ENCODE measurements around the gene UROC1. TPM values are rescaled to one million over a fixed set of nuclear protein-coding genes. Genes with fewer than 3 reads are reported as not detected.

UROC1 gene
- total RNA-seq, 1 experiment from 2014 or later: not detected

GRCh38 chr3:126481808-126482502 lies 35.6 kb downstream of the UROC1 start:
- intact Hi-C loops (cut with micrococcal nuclease; ENCODE audit: unreplicated experiment): no loop called here
- no TSS peak for BruUV-seq (replicated peaks)
- ChIA-PET CTCF (no interaction called here), POLR2A (ENCODE audit: low non-redundant PET) (no interaction called here)
- H3K36me3 ChIP-seq (ENCODE audit: insufficient read depth, low read length, poor library complexity, severe bottlenecking): no peaks in the 10 kb centered on the region
- no peaks in the 10 kb centered on the region for H3K9me3 ChIP-seq (ENCODE audit: low read depth, low read length, poor library complexity, severe bottlenecking)
- H3K27me3 ChIP-seq (replicated peaks; ENCODE audit: insufficient read depth, low read depth, low read length, poor library complexity): no peaks in the 10 kb centered on the region
- peaks cover under 1% of the 10 kb centered on the region for H3K4me1 ChIP-seq (ENCODE audit: insufficient read depth, low read length, poor library complexity, severe bottlenecking)
- no peak overlapping the region for H3K27ac ChIP-seq (ENCODE audit: low read depth, low read length, poor library complexity, severe bottlenecking)
- DNase-seq (ENCODE audit: low spot score): no peak
- no peak overlapping the region for H3K4me3 ChIP-seq (ENCODE audit: low read depth, low read length, poor library complexity, severe bottlenecking)
- TF ChIP-seq, protein P1, sequence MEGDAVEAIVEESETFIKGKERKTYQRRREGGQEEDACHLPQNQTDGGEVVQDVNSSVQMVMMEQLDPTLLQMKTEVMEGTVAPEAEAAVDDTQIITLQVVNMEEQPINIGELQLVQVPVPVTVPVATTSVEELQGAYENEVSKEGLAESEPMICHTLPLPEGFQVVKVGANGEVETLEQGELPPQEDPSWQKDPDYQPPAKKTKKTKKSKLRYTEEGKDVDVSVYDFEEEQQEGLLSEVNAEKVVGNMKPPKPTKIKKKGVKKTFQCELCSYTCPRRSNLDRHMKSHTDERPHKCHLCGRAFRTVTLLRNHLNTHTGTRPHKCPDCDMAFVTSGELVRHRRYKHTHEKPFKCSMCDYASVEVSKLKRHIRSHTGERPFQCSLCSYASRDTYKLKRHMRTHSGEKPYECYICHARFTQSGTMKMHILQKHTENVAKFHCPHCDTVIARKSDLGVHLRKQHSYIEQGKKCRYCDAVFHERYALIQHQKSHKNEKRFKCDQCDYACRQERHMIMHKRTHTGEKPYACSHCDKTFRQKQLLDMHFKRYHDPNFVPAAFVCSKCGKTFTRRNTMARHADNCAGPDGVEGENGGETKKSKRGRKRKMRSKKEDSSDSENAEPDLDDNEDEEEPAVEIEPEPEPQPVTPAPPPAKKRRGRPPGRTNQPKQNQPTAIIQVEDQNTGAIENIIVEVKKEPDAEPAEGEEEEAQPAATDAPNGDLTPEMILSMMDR (conservative IDR thresholded peaks at IDR 0.05; ENCODE audit: low read depth, low read length): no peak
- no peak for TF ChIP-seq EZH2 (IDR thresholded peaks at IDR 0.05; ENCODE audit: borderline replicate concordance, low read depth, low read length, poor library complexity, severe bottlenecking)

- TF ChIP-seq EZH2 (IDR thresholded peaks at IDR 0.05; ENCODE audit: borderline replicate concordance, low read depth, low read length, poor library complexity, severe bottlenecking): no peak
- TF ChIP-seq, protein P1 (conservative IDR thresholded peaks at IDR 0.05; ENCODE audit: low read depth, low read length): no peak
- no peaks in the 10 kb centered on the region for H3K36me3 ChIP-seq (ENCODE audit: insufficient read depth, low read length, poor library complexity, severe bottlenecking)
- ChIA-PET POLR2A (ENCODE audit: low non-redundant PET) (no interaction called here), CTCF (no interaction called here)
- DNase-seq (ENCODE audit: low spot score): no peak
- H3K9me3 ChIP-seq (ENCODE audit: low read depth, low read length, poor library complexity, severe bottlenecking): no peaks in the 10 kb centered on the region
- no TSS peak for BruUV-seq (replicated peaks)
- H3K27ac ChIP-seq (ENCODE audit: low read depth, low read length, poor library complexity, severe bottlenecking): no peak overlapping the region
- H3K4me3 ChIP-seq (ENCODE audit: low read depth, low read length, poor library complexity, severe bottlenecking): no peak overlapping the region
- peaks cover 4% of the 10 kb centered on the region for H3K4me1 ChIP-seq (ENCODE audit: insufficient read depth, low read length, poor library complexity, severe bottlenecking)
- H3K27me3 ChIP-seq (replicated peaks; ENCODE audit: insufficient read depth, low read depth, low read length, poor library complexity): no peaks in the 10 kb centered on the region
- intact Hi-C loops (cut with micrococcal nuclease; ENCODE audit: unreplicated experiment): no loop called here
Measured at GRCh38 chr3:126480861-126481260, 36.7 kb downstream of the UROC1 start.

GRCh38 chr3:126480206-126480605 lies 37.4 kb downstream of the UROC1 start:
- ChIA-PET CTCF (no interaction called here), POLR2A (ENCODE audit: low non-redundant PET) (no interaction called here)
- Histone ChIP-seq H3K27ac (ENCODE audit: low read depth, low read length, poor library complexity, severe bottlenecking) (no peak overlapping the region), H3K4me1 (ENCODE audit: insufficient read depth, low read length, poor library complexity, severe bottlenecking) (peaks cover 4% of the 10 kb centered on the region), H3K9me3 (ENCODE audit: low read depth, low read length, poor library complexity, severe bottlenecking) (no peaks in the 10 kb centered on the region), H3K4me3 (ENCODE audit: low read depth, low read length, poor library complexity, severe bottlenecking) (no peak overlapping the region), H3K27me3 (replicated peaks; ENCODE audit: insufficient read depth, low read depth, low read length, poor library complexity) (no peaks in the 10 kb centered on the region), H3K36me3 (ENCODE audit: insufficient read depth, low read length, poor library complexity, severe bottlenecking) (no peaks in the 10 kb centered on the region)
- no peak for DNase-seq (ENCODE audit: low spot score)
- TF ChIP-seq, protein P1 (conservative IDR thresholded peaks at IDR 0.05; ENCODE audit: low read depth, low read length): no peak
- TF ChIP-seq EZH2 (IDR thresholded peaks at IDR 0.05; ENCODE audit: borderline replicate concordance, low read depth, low read length, poor library complexity, severe bottlenecking): no peak
- no TSS peak for BruUV-seq (replicated peaks)
- intact Hi-C loops (cut with micrococcal nuclease; ENCODE audit: unreplicated experiment): no loop called here
